Stimulated activated CD8-positive, alpha-beta memory T cell treated with anti-CD3 and anti-CD28 coated beads, Interleukin-7, amount 100 ng/mL, for 4 hours (primary cell): ENCODE data around the gene TBC1D22A.

ENCODE experiments used
- DNase-seq, 2 donors: peaks; one replicate each; pipeline ENCODE4 v3.0.0-alpha.2; 2020; ENCODE audit warnings: low read depth in 2 of 2

The TBC1D22A gene

GRCh38 chr22:47121791-47122190 lies 359.3 kb downstream of the TBC1D22A start:
- DNase-seq, result no peak

- DNase-seq, result no peak
Observed at GRCh38 chr22:47122441-47123000, 360.1 kb downstream of the TBC1D22A start.

GRCh38 chr22:47123006-47123826 lies 360.8 kb downstream of the TBC1D22A start:
- no peak for DNase-seq

GRCh38 chr22:47123827-47124442 lies 361.5 kb downstream of the TBC1D22A start:
- DNase-seq, result no peak

GRCh38 chr22:47124451-47124881 lies 362.0 kb downstream of the TBC1D22A start:
- DNase-seq, result no peak

- no peak for DNase-seq
Observed at GRCh38 chr22:47124961-47125360, 362.5 kb downstream of the TBC1D22A start.

- no peak for DNase-seq
Observed at GRCh38 chr22:47125603-47126002, 363.2 kb downstream of the TBC1D22A start.

GRCh38 chr22:47126344-47126811 lies 363.9 kb downstream of the TBC1D22A start:
- DNase-seq, result no peak

GRCh38 chr22:47127441-47127871 lies 365.0 kb downstream of the TBC1D22A start:
- no peak for DNase-seq

GRCh38 chr22:47128216-47128615 lies 365.8 kb downstream of the TBC1D22A start:
- no peak for DNase-seq

GRCh38 chr22:47128622-47129215 lies 366.3 kb downstream of the TBC1D22A start:
- DNase-seq, result no peak

GRCh38 chr22:47129902-47130635 lies 367.6 kb downstream of the TBC1D22A start:
- DNase-seq, result no peak

GRCh38 chr22:47130883-47131631 lies 368.6 kb downstream of the TBC1D22A start:
- no peak for DNase-seq

GRCh38 chr22:47131632-47132427 lies 369.4 kb downstream of the TBC1D22A start:
- DNase-seq, result no peak

- DNase-seq, result no peak
Observed at GRCh38 chr22:47132428-47132825, 370.0 kb downstream of the TBC1D22A start.

GRCh38 chr22:47133061-47133969 lies 370.9 kb downstream of the TBC1D22A start:
- DNase-seq, result no peak

- no peak for DNase-seq
Observed at GRCh38 chr22:47134222-47134621, 371.8 kb downstream of the TBC1D22A start.

GRCh38 chr22:47135338-47135737 lies 372.9 kb downstream of the TBC1D22A start:
- no peak for DNase-seq

- no peak for DNase-seq
Observed at GRCh38 chr22:47136050-47136449, 373.6 kb downstream of the TBC1D22A start.
